Measurements from ENCODE around the gene TBC1D3B.
"Not testable (repeated sequence)": the region's sequence is repeated elsewhere in the genome, so short reads cannot be mapped to it uniquely, and the experiment has no call there.

The TBC1D3B gene

GRCh38 chr17:36198831-36199465, 22.5 kb upstream of the TBC1D3B start:
- no peak for DNase-seq

DNA sequence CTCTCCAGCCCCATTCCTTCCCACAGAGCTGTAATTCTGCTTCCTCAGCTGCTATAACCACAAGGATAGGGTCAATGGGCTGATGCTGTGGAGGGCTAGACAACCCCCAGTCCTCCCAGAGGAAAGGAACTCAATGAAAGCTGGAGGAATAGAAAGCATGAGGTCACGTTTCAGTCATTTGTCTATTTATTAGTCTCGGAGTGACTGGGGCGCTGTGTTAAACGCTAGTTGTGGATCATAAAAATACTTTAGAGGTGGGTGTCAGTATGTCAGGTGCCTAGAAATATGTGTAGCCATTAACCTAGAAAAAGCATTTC, 20.9 kb upstream of the TBC1D3B start:
- DNase-seq: no peak

- DNase-seq: no peak
Measured at GRCh38 chr17:36196131-36196486, 19.7 kb upstream of the TBC1D3B start.

DNA sequence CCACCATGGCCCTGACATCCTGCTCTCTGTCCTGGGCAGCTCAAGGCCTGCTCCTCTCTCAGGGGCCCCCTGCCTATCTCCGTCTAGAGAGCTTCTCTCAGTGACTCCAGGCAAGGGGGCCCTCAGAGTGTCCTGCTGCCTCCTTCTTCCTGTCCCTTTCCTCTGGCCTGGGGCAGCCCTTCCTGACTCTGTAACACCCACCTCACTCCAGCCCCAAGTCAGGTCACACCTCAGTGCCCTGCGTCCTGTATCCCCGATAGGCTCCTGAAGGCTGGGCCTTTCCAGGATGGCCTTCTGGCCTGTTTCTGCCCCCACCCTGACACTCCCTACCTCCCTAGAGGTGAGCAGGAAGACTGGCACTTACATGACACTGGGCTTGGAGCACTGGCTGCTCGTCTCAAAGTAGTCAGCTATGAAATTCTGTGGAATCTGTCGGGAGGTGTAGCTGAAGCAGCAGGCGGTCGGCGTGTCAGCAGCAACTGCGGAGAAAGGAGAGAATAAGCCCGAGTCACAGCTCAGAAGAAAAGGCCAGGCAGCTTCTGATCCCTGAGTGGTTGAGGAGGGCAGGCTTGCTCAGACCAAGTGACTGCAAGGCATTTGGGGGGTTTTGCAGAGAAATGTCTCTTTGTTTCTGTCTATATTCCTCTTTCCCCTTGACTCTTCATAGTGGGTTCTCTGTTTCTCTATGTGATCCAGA, 19.1 kb upstream of the TBC1D3B start:
- DNase-seq: no peak

DNA sequence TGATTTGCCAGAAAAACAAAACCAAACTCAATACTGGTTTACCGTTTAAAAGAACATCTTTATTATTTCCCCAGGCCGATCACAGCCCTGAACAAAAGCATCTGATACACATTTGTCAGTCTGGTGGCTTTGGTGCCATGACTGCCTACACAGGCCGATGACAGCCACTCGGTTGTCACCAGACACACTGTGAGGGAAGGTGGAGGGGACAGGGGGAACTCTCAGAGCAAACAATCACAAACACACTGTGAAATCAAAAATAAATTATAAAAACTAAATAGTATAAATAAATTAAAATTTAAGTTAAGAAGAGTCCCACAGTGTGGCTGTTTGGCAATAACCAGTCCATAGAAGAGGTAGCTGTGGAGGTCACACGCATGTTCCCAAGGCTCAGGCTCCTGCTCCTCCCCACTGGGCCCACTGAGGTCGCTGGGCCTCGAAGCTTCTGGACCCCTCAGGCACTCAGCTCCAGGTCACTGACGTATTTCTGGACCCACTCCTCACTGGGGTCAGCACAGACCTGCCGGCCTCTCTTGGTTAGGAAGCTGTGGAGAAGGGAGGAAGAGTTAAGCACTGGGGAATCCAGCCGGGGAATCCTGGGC, 18.5 kb upstream of the TBC1D3B start:
- DNase-seq: not testable (repeated sequence)

GRCh38 chr17:36194147-36194831, 17.9 kb upstream of the TBC1D3B start:
- not testable (repeated sequence) for DNase-seq

DNA sequence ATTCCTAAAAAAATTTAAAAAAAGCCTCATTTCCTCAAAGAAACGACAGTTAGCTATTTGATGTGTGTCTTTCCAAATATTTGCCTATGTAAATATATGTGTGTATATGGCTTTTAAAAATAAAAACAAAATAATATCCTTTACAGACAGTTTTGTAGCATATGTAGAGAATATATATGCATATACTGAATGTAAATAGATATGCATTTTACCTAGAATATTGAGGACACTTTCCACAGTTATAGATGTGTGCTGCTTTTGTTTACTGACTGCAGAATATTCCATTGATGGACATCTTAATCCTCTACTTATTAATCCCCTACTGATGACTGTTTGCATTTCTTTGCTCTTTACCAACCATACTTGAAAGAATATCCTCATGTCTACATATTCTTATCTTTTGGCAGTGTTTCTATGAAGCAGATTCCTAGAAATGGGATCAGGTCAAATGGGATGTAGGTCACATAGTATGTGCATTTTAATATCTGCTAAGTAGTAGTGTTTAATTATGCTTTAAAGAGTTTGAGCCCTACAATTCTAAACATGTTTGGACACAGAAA, 16.9 kb upstream of the TBC1D3B start:
- no peak for DNase-seq

DNA sequence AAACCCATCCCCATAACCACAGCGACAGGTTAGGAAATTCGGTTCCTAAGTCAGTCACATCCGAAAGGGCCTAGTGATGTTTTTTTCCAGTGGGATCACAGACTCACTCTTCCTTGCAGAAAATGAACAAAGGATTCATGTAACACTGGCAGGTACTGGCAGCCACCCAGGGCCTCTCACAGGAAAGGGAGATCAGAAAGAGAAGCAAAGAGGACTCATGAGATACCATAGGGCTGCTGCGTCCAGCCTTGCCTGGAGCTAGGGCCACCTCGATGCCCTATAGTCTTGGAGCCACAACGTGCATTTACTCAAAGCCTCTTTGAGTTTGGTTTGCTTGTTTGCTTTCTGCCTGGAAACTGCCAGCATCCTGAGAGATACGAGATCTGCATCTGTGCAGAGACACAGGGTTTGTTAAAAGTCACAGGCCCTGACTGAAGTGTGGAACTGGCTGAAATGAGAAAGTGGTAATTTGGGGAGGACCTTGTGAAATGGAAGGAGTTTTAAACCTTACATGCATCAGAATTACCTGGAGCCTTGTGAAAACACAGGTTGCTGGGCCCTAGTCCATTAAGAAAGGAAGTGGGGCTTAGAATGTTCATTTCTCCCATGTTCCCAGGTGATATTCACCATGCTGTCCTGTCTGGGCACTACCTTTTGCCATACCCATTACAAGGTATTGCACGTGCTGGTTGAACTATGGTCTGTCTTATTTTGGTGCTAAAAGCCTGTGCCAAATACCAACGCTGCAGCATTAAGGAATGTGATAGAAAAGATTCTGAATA, 14.3 kb upstream of the TBC1D3B start:
- DNase-seq: not testable (repeated sequence)

DNA sequence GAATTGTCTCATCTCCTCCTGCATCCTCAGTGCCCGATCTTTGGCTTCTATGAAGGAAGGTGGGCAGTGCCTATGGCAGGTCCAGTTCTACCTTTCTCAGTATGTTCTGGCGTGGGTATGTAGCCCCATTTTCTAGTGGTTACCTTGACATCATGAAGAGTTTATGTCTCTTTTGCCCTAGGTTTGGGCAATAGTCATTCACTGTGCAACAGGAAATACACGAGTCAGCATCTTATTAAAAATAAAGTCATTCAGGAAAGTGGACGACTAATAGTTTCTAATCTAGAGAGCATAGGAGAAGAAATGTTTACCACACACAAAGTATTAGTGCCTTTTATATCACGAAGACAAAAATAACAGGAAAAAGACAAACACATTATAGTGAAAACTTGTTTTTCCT, 13.6 kb upstream of the TBC1D3B start:
- not testable (repeated sequence) for DNase-seq

DNA sequence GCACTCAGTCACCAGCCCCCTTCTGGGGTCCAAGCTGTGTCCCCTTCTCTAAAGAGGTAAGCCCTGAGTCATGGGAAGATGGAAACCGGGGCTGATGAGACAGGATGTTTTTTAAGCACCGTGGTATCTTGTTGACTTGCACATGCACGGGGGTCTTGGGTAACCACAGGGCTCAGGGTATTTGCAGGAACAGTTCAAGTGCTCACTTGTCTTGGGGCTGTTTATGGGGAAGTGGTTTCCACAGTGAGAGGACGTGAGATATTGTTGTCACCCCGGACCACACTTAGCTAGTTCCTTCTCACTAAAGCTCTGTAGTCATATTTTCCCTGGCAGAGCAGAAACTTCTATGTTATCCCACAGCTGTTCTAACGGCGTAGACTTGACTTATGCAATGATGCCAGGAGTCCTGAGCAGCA, 12.5 kb upstream of the TBC1D3B start:
- no peak for DNase-seq

DNA sequence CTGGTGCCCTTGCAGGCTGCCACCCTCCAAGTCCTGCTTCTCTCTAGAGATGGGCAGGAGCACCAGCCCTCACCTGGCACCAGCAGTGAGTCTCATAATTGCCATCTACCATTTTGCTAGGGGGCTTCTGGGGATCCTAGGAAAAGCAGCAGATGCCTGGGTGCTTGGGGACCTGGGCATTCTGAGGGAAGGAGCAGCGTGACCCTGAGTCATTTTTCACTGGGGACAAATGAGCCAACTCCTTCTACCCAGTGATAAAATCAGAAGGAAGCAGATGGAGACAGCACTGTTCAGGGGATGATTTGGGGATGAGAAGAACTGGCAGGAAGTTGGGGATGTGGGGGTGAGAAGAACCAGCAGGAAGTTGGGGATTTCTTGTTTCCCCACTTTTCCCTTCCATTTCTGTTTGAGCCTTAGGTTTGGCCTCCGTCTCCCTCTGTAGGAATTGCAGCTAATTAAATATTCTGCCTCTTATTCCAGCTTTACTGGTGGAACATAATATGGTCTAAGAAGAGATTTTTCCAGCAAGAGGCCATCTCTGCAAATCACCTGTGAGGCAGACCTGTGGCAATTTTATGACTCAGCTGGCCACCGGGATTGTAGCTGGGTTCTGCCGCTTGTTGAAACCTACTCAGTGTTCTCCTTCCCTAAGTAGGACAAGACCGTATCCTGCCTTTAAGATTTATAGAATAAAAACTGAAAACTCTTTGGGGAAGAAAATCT, 11.7 kb upstream of the TBC1D3B start:
- not testable (repeated sequence) for DNase-seq

- not testable (repeated sequence) for DNase-seq
Measured at GRCh38 chr17:36186810-36187763, 10.7 kb upstream of the TBC1D3B start.

- no peak for DNase-seq
Measured at GRCh38 chr17:36185416-36185815, 9.0 kb upstream of the TBC1D3B start.

GRCh38 chr17:36184023-36184765, 7.8 kb upstream of the TBC1D3B start:
- DNase-seq: no peak

DNA sequence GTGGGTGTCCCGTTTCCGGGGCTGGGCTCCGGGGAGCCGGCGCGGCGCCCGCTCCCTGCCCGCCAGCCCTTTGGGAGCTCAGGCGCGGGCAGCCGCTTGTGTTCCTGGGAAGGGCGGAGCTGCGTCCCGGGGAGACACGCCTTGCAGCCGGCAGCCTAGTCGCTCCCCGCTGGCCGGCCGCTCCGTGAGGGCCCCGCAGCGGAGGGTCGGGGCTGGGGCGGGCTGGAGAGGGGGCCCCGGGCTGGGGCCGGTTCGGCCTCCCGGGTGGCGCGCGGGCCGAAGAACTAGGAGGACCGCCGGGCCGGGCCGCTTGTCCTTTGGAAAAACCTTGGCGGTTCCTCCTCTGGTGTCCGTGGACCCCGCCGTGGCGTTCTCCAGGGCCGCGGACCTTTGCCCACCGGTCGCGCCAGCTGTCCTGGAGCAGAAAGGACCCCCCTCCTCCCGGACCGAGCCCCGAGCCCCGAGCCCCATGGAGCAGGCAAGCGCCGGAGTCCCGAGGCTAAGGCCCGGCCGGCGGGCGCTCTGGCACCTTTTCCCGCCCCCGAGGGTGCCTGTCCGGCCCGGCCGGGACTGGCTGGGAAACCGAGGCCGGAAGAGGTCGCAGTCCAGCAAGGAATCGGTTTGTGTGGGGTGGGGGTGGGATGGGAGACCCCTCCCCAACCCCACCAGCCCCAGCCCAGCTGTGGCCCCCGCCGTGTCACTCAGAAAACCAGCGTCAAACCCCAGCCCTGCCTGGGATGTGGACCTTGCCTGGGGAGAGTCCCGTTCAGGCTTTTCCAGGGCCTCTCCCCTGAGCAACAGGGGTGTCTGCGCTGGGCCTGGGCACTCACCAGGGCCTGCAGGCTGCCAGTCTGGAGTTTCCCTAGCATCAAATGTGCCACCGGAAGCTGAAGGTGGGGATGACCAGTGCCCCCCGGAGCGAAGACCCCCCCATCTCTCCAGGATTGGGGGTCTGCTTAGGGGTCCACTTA, 6.8 kb upstream of the TBC1D3B start:
- DNase-seq: no peak

DNA sequence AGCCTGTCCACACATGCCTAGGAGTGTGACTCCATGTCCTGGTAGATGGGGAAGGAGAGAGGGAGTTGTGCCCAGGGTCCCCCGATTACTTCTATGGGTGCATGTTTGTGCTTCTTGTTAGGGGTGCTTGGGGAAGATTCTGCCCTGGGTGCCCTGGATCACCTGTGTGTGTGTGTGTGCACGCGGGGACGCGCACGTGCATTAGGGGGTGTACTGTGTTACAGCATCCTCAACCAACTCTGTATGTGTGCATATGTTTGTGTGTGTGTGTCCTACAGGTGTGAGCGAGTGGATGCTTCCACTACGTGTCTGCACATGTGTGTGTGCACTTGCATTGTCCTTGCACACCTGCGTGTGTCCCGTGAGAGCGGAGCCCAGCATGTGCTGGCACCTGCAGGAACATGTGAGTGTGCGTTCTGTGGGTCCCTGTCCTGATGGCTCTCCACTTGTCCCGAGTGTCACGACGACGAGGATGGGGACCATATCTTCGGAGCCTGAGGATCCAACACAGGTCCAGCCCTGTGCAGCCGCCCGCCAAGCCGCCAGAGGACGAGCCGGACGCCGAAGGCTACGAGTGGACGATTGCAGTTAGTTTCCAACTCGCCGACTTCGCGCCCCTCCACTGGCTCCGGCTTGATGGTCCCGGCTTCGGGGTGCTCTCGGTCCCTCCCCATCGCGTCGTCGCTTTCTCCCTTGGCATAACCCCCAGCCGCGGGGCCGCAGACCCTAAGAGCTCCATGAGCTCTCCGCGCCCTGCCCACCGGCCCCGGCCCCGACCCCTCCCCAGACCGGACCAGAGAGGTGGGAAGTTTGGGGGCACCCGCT, 6.0 kb upstream of the TBC1D3B start:
- no peak for DNase-seq

- DNase-seq: not testable (repeated sequence)
Measured at GRCh38 chr17:36181446-36182175, 5.2 kb upstream of the TBC1D3B start.
